Medulla oblongata (tissue), 1 donor: Measurements from ENCODE around the gene ZNF831.

Source experiments
- DNase-seq: peaks from one replicate; pipeline ENCODE4 v3.0.0-alpha.2; 2015; ENCODE audit errors: extremely low spot score

ZNF831 gene

DNA sequence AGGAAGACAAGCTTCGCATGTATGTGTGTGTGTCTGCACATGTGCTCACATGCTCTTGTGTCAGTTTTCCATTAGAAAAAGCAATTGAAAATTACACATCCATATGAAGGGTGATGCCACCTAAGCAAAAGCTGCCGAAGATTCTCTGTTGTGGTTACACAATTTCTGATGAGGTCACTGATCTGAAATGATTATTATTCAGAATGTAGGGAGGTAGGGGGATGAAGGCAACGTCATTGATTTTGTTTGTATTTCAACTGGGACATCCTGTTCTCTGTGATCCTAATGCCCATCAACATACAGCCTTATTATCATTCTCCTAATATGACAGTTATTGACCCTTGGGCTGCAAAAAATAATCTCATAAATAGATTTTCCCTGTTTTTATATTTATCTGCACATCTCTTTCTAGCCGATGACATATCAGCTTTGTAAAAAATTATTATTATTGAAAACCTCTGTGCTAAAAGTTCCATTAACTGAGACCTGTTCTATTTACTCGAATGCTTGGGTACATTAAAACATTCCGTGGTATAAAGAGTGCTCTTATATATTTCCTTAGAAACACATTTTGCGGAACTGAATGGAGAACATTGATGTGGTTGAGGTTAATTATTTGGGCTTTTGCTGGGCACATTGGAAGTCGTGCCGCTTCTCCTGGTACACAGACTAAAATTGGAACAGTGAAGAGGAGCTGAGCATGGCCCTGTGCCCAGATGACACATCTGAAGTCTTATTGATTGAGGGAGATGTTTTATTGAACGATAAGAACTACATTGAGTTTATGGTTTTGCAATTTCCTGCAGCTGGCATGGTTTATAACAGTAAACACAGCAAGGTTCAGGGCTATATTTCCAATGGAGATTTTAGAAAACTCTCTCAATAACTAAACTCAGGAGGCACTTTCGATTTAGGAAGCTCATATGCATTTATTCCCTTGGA, 51.3 kb downstream of the ZNF831 start:
- DNase-seq, result no peak

DNA sequence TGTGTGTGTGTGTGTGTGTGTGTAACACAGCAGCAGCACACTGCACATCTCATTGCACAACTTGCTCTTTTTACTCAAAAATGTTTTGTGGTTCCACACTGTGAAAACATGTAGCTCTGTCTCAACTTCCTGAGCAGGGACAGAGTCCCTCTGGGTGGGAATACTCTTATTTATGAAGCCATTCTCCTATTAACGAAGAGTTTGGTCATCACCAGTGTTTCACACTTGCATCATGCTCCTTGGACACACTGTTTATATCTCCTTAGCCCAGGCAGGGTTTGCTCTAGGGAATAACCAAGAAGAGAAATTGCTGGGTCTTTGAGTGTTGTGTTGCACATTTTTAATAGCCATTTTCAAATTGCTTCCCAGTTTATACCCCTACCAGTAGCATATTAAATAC, 53.6 kb downstream of the ZNF831 start:
- no peak for DNase-seq

DNA sequence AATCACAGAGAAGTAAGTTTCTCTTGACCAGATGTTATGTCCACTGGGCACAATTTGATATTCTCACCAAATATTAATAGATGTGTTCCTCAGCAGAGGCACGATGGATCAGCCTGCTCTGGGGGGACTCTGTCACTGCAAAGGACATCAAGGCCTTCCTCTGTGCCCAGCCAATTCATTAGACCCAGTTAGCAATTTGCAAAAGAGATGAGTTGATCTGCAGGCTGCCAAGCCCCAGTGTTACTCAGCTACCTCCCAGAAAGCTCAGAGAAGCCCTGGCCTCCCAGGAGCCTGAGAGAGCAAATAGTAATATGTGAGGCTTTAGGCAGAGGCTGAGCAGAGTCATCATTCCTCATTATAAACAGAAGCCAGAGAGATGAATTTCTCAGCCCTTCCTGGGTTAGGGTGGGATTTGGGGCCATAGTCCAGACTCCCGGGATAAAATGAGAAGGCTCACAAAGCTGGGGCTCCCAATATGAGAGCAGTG, 54.2 kb downstream of the ZNF831 start:
- DNase-seq, result no peak

DNA sequence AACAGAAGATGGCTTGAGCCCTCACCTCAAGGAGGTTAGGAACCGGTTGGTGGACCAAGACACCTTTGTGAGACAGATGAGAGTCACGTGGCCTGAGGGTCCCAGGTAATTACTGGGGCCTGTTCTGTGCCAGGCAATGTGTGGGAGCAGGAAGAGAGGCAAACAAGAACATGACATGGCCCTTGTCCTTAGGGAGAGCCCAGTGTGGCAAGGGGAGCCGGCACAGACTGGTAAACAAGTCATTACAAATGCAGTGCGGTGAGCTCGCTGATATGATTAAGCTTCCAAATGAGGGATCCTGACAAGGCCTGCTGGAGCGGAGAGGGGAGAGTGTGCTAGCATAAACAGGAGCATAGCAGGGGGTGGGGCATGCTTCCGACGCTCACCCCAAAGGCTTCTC, 55.6 kb downstream of the ZNF831 start:
- no peak for DNase-seq

DNA sequence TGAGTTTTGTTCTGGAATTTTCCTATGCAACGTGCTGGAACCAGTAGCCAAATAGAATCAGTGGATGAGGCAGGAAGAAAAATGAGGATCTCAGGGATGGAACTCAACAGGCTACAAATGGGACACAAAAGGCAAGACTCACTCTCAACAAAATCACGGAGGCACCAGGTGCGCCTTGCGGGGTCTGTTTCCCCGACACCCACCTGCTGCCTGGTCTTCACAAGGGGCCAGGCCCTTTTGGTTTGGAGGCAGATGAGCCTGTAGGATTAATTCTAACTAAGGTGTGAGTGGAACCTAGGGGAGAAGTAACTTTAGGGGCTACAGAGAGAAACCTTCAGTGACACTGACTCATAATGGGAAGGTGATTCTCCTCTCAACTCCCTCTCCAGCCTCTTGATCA, 56.5 kb downstream of the ZNF831 start:
- no peak for DNase-seq

- no peak for DNase-seq
These were observed 57.6 kb downstream of the ZNF831 start for GRCh38 chr20:59221049-59221706.

GRCh38 chr20:59221707-59222252, 58.2 kb downstream of the ZNF831 start:
- DNase-seq, result no peak

DNA sequence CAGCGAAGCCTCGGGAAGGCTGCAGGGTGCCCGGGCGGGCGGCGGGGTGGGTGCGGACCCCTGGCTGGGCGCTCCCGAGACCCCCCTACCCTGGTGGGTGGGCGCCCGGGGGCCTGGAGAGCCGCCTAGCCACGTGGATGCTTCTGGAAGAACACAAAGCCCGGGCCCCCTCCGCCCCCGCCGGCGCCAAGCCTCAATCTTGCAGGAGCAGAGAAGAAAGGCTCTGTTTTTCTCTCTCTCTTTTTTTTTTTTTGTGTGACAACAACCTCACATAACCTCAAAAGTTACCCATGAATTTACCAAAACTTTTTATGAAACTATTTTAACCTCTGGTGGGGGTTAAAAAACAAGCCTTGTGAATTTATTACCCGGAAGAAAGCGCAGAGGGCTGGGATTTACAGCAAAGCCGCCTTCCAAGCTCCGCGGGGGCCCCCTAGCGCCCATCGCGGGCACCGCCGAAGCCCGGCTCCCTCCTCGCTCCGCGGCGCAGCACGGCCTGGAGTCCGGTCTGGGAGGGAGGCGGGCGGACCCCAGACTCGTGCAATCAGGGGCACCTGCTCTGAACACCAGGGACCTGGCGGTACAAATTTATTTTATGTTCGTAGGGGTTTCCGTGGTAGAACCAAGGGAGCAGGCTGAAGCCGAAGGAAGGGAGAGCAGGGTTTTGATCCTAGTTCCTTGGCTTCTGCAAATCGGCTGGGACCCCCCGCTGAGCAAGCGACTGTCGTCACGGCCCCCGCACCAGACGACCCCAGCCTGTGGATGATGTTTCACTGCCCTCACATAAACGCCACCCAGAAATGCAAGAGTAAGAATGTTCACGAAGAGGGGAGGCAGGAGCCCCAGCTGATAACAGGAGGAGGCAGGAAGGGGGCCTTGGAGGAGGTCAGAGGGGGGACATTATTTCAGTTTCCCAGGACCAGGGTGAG, 58.9 kb downstream of the ZNF831 start:
- peak; percentile 84 for DNase-seq

- peak; percentile 21 for DNase-seq
These were observed 59.6 kb downstream of the ZNF831 start for GRCh38 chr20:59223182-59223601.

DNA sequence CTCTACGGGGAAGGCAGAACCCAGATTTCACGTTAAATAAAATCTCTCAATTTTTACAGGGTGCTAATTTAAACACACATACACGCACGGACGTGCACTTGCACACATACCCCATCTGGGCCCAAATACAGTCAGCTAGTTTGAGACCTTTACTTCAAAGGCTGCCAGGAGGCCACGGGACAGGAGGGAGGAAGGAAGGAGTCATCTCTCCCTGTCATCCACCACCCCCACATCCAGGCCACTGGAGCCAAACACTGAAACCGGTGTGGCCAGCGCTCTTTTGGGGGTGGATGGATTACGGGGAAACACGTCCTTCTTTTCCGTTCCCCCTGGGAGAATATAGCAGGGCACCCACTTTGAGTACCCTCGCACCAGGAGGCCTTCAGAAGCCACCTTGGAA, 60.1 kb downstream of the ZNF831 start:
- no peak for DNase-seq

DNA sequence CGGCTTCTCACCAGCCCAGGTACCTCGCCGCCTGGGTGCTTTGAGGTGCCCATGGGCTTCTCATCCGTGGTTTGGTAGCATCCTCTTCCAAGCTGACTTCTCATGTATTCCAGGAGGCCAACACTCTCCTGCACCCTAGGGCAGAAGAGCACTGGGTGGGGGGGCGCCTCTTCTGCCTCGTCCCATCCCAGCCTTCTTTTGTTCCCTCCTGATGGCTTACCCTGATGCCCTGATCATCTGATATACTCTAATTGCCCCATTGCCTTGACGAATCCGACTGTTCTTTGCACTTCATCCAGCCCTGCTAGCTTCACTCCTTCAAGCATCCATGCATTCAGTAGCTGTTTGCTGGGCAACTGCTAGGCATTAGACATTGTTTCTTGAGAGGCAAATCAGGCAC, 60.6 kb downstream of the ZNF831 start:
- DNase-seq, result no peak

DNA sequence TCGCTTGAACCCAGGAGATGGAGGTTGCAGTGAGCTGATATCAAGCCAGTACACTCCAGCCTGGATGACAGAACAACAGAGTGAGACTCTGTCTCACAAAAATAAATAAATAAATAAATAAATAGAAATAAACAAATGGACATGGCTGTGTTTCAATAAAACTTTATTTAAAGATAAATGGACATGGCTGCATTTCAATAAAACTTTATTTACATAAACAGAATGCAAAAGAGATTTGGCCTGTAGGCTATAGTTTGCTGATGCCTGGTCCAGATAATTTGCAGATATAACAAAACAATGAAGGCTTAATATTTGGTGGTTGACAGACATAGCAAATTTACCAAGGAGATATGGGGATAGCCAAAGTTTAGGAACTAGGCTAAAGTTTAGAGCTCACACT, 66.8 kb downstream of the ZNF831 start:
- no peak for DNase-seq

DNA sequence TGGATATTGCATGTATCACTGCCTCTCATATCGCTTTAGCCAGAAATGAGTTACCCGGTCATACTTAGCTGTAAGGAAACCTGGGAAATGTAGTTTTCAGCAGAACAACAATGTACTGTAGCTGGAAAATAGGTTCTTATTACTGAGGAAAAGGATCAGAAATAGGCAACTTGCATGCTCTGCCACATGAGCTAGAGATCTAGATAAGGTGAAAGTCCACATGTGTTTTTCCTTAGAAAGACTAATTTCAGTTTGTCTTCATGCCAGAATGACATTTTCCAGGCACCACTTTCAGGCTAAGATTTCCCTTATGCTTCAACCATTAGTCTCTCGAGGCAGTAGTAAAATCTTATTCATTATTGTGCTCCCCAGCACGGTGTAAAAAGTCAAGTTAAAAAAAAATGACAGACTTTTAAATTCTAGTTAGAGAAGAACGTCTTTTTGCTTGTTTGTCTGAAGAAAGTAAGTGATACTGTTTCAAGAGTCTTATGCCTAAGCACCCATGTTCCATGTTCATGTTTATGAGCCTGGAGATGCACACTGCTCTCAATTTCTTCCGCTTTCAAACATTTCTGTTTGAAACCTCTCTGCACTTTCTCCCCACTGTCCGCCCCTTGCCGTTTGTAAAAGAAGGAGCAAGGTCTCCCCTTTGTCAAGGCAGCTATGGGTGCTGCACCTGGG, 67.6 kb downstream of the ZNF831 start:
- DNase-seq, result no peak

GRCh38 chr20:59232618-59233017, 69.0 kb downstream of the ZNF831 start:
- no peak for DNase-seq

- DNase-seq, result no peak
These were observed 71.6 kb downstream of the ZNF831 start for GRCh38 chr20:59235226-59235625.

DNA sequence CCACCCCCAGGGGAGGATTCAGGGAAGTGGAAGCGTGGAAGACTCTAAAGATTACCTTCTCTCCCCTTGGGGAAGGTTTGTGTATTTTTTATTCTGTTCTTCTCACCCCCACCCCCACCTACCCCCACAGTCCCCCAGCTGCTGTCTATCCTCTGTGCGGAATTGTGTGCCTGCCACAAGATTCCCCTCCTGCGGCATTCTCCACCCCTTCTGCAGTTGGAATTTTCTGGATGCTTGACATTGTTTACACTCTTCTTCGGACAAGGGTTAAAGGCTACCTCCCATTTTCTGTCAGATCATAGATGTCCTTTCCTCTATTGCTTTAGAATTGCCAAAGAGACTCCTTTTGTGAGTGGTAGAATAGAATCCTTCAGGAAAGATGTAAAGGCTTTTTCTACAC, 76.4 kb downstream of the ZNF831 start:
- no peak for DNase-seq

- no peak for DNase-seq
These were observed 79.3 kb downstream of the ZNF831 start for GRCh38 chr20:59242714-59243626.

GRCh38 chr20:59246691-59247400, 83.2 kb downstream of the ZNF831 start:
- DNase-seq, result no peak
